Neural cell (in vitro differentiated cells): Measurements from ENCODE around the gene RNF157.
"Not testable (repeated sequence)": the region's sequence is repeated elsewhere in the genome, so short reads cannot be mapped to it uniquely, and the experiment has no call there.

Experiments
- CTCF ChIP-seq: fragments of 450-650 bp; IDR thresholded peaks from 2 replicates; pipeline ENCODE4 v1.5.1; 2014; ENCODE audit warnings: antibody characterized with exemption, mild to moderate bottlenecking, moderate library complexity; ENCODE audit not compliant: poor library complexity, severe bottlenecking
- EZH2 ChIP-seq: fragments of 200-600, 300-800 bp; shearing (Covaris generic), sonication (generic); IDR thresholded peaks from 2 replicates; pipeline ENCODE4 v1.6.1; 2014; ENCODE audit warnings: antibody characterized with exemption, low read length, borderline replicate concordance, mild to moderate bottlenecking; ENCODE audit not compliant: insufficient read depth, poor library complexity, severe bottlenecking
- TF ChIP-seq, protein P1 (sequence below): IDR thresholded peaks from 2 replicates; pipeline ENCODE4 v1.6.1; 2012; ENCODE audit warnings: borderline replicate concordance

- TF ChIP-seq, protein P1, sequence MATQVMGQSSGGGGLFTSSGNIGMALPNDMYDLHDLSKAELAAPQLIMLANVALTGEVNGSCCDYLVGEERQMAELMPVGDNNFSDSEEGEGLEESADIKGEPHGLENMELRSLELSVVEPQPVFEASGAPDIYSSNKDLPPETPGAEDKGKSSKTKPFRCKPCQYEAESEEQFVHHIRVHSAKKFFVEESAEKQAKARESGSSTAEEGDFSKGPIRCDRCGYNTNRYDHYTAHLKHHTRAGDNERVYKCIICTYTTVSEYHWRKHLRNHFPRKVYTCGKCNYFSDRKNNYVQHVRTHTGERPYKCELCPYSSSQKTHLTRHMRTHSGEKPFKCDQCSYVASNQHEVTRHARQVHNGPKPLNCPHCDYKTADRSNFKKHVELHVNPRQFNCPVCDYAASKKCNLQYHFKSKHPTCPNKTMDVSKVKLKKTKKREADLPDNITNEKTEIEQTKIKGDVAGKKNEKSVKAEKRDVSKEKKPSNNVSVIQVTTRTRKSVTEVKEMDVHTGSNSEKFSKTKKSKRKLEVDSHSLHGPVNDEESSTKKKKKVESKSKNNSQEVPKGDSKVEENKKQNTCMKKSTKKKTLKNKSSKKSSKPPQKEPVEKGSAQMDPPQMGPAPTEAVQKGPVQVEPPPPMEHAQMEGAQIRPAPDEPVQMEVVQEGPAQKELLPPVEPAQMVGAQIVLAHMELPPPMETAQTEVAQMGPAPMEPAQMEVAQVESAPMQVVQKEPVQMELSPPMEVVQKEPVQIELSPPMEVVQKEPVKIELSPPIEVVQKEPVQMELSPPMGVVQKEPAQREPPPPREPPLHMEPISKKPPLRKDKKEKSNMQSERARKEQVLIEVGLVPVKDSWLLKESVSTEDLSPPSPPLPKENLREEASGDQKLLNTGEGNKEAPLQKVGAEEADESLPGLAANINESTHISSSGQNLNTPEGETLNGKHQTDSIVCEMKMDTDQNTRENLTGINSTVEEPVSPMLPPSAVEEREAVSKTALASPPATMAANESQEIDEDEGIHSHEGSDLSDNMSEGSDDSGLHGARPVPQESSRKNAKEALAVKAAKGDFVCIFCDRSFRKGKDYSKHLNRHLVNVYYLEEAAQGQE: not testable (repeated sequence)
- not testable (repeated sequence) for TF ChIP-seq CTCF, EZH2
Observed at GRCh38 chr17:76252967-76253766, 12.9 kb upstream of the RNF157 start.
